HUDEP-2 (cell line): ENCODE results near the gene BRPF1.

ENCODE experiments used
- DNase-seq, 76 experiments: peaks; one replicate each; lab custom pipeline; 2025; ENCODE audit not compliant: unreplicated experiment in 76 of 76; lab: John Stamatoyannopoulos, UW

The BRPF1 gene

GRCh38 chr3:9729419-9729818 is 2.1 kb upstream of the BRPF1 start:
- DNase-seq: no peak

GRCh38 chr3:9730657-9731205 is 804 bp upstream of the BRPF1 start:
- peak in 6 of 76 experiments; percentile 49 to 72 (median 65) for DNase-seq

- peak in 2 of 76 experiments; percentile 12 to 13 for DNase-seq
These were observed 675 bp downstream of the BRPF1 start for GRCh38 chr3:9732080-9732739.

- peak in 7 of 76 experiments; percentile 4 to 24 (median 8) for DNase-seq
These were observed 1.2 kb downstream of the BRPF1 start for GRCh38 chr3:9732740-9733115.

- peak in 72 of 76 experiments; percentile 9 to 85 (median 55) for DNase-seq
These were observed 5.3 kb downstream of the BRPF1 start for GRCh38 chr3:9736831-9737230.

GRCh38 chr3:9739181-9739580 is 7.6 kb downstream of the BRPF1 start:
- DNase-seq: no peak

- no peak for DNase-seq
These were observed 11.0 kb downstream of the BRPF1 start for GRCh38 chr3:9742560-9742959.

GRCh38 chr3:9743548-9743947 is 12.0 kb downstream of the BRPF1 start:
- DNase-seq: no peak

GRCh38 chr3:9744162-9744561 is 12.6 kb downstream of the BRPF1 start:
- DNase-seq: no peak

GRCh38 chr3:9745521-9745920 is 14.0 kb downstream of the BRPF1 start:
- no peak for DNase-seq

- peak in 69 of 76 experiments; percentile 8 to 89 (median 59) for DNase-seq
These were observed 14.8 kb downstream of the BRPF1 start for GRCh38 chr3:9746330-9746729.

- peak in 20 of 76 experiments; percentile 2 to 68 (median 34) for DNase-seq
These were observed 15.7 kb downstream of the BRPF1 start for GRCh38 chr3:9747267-9747666.

GRCh38 chr3:9748031-9748430 is 16.5 kb downstream of the BRPF1 start:
- no peak for DNase-seq

- DNase-seq: peak in 1 of 76 experiments; percentile 43
These were observed 17.7 kb downstream of the BRPF1 start for GRCh38 chr3:9749296-9749644.

GRCh38 chr3:9749645-9750555 is 18.4 kb downstream of the BRPF1 start, which contains the start of gene OGG1:
Gene OGG1, plus strand, starts transcription at chr3:9749952. Its CDS starts 335 bp downstream, at chr3:9750287.
- peak; percentile 76 to 99 (median 96) for DNase-seq

GRCh38 chr3:9750556-9751411 is 19.2 kb downstream of the BRPF1 start:
- DNase-seq: peak in 8 of 76 experiments; percentile 4 to 35 (median 12)

GRCh38 chr3:9754678-9755077 is 23.1 kb downstream of the BRPF1 start:
- no peak for DNase-seq

GRCh38 chr3:9757427-9757826 is 25.9 kb downstream of the BRPF1 start:
- no peak for DNase-seq

GRCh38 chr3:9760779-9761505 is 29.4 kb downstream of the BRPF1 start:
- DNase-seq: no peak

- DNase-seq: no peak
These were observed 30.4 kb downstream of the BRPF1 start for GRCh38 chr3:9761919-9762318.
